ENCODE results near the gene ROPN1.

The ROPN1 gene

DNA sequence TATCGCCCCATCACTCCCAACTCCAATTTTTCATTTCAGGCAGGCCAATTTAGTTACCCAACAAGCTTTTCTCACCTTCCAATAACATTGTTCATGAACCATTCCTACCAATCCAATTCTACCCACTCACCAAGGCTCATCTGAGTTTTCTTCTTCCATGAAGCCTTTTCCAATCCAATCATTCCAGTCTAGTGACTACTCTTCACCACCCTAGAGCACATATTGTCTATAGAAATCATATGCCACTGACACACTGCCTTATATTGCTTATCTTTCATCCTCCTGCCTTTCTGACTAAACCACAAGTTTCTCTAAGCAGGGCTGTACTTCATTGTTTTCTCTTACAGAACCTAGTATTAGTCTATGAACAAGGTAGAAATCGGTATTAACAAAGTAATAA is 42.3 kb downstream of the ROPN1 start:
- no peak for DNase-seq

DNA sequence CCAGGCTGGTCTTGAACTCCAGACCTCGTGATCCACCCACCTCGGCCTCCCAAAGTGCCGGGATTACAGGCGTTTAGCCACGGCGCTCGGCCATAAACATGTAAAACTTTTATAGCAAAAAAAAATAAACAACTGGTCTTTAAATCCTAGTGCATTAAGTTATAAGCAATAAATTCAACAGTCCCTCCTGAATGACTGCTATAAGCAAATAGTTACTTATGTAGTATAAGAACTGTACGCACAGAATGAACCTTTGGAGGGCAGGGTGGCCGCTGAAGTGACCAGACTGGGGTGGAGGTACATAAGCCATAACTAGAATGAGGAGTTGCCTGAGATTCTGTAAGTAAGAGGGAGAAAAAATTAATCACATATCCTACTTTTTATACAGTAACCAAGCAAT is 43.5 kb downstream of the ROPN1 start:
- DNase-seq = no peak

DNA sequence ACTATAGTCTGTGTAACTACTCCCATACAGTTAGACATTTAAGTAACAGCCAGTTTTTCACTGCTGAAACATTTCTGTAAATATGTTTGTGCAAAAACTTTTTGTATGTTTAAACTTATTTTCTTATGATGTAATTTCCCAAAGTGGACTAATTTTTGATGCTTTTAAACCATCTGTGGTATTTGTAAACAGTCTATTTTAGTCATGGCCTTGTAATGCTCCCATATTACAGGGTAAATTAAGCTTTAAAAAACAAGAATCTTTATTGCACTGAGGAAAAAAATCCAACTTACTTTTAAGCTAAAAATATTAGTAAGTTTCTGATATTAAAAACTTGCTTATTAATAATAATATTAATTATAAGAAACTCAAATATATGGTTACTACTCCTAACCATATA is 44.4 kb downstream of the ROPN1 start:
- no peak for DNase-seq

DNA sequence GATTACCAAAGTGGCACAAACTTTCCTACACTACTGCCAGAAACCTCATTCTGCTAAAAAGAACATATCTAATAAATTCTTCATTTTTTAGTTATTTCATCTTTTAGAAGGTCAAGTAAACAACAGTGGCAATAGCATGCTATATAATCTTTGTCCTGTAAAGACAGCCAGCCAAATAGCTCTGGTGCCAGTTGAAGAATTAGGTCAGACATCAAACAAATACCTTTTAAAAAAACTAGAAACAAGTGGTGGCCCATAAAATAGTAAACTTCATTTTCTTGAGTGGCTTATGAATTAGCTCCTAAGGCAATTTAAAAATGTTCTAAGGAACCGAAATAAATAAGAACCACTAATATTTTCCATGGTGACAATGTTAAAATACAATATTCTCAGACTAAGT is 50.4 kb downstream of the ROPN1 start:
- no peak for DNase-seq

DNA sequence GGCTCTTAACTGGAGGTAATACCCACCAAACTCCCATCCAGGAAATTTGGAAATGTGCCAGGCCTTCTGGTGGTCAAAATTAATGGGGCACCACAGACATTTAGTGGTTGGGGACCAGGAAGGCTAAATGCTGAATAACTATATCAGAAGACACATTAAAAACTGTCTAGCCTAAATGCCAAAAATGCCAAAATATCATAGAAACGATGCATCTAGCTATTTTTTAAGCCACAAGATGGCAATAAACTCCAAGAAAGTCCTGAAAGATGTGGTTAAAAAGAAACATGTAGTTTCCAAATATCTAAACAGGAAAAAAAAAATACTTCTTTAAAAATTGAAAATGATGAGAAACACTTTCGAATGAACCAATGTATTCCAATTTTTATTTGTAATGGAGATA is 50.8 kb downstream of the ROPN1 start:
- no peak for DNase-seq

DNA sequence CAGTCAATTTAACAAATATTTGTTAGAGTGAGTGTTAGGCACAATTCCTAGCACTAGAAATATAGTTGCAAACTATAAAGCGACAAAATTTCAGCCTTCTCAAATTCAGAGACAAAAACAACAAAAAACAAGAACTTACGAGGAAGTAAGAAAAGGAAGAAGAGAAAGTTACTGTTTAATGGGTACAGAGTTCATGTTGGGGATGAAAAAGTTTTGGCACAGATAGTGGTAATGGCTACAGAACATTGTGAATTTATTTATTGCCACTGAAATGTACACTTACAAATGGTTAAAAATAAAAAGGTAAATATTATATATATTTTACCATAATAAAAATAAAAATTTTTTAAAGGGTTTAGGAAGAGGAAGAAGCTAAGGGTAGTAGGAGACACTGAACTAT is 52.2 kb downstream of the ROPN1 start:
- DNase-seq = no peak

DNA sequence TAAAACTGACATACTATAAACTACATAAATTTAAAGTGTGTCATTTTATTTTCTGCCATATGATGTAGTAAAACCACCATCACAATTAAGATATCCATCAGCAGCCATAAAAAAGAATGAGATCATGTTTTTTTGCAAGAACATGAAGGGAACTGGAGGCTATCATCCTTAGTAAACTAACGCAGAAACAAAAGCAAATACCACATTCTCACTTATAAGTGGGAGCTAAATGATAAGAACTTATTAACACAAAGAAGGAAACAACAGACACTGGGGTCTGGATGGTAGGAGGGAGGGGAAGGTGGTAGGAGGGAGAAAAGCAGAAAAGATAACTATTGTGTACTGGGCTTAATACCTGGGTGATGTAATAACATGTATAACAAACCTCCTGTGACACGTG is 55.5 kb downstream of the ROPN1 start:
- DNase-seq = no peak

DNA sequence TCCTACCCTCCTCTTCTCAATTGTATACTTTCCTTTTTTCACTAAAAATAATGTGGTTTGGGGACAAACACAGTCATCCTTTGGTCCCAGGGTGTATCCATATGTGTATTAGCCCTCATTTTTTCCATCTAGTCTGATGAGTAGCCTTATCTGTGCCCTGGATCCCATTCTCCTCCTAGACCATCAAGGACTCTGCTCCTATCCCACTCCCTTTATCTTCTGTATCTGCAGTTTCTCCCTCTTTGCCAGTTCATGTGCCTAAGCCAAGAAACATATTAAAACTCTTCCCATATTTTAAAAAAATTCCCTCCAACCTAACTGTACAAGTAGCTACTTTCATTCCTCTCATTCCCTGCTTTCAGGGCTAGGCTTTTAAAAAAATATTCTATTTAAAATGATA is 56.1 kb downstream of the ROPN1 start:
- DNase-seq = no peak

DNA sequence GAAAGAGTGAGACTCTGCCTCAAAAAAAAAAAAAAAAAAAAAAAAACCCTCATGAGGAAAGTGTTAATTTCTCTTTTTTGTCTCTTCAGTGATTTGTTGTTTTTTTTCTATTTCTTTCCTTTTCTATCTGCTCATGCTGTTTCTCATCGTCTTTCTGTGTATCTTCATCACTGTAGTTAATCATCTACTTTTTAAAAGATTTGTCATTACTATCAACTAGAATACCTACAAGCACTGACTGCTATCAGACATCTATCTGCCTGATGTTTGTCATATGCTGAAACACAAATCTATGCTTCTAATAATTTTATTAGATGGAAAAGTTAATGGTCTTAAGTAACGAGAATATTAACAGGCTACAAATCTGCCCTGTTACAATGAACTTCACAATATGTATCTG is 57.7 kb downstream of the ROPN1 start:
- no peak for DNase-seq

DNA sequence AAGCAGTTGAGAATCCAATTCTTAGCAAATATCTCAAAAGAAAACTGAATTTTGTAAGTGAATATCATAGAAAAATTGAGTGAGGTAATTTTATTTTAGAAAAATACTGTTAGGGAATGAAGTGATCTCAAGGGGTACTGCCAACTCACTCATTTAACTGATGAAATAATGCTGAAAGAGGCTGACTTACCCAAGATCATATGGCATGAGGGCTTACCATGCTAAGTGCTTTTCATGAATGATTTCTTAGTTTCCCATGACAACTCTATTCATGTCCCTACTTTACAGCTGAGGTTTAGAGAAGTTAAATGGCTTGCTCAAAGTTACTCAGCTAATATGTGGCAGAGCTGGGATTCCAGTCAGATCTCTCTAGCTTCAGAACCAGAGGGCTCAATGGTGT is 61.5 kb downstream of the ROPN1 start:
- DNase-seq = no peak

DNA sequence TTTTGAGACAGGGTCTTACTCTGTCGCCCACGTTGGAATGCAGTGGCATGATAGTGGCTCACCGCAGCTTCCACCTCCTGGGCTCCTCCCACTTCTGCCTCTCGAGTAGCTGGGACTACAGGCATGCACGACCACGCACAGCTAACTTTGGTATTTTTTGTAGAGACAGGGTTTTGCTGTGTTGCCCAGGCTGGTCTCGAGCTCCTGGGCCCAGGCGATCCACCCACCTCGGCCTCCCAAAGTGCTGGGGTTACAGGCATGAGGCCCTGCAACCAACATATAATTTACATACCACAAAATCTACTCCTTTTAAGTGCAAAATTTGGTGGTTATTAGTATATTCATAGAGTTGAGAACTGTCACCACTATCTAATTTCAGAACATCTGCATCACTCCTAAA is 62.6 kb downstream of the ROPN1 start:
- no peak for DNase-seq

DNA sequence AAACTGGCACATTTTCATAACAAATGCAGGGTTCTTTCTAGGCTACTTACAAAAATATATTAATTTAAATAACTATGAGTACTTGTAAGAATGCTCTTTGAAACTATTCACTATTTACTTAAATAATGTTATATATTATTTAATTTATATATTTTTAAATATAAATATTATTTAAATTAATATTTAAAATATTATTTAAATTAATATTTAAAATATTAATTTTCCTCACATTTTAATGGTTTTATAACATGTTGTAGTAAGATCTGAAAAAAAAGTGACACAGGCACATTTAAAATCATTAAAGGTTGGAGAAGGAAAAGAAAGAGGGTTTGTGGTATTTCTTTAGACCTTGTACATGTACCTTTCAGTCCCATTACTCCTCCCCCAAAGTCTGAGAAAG is 65.5 kb downstream of the ROPN1 start:
- no peak for DNase-seq

DNA sequence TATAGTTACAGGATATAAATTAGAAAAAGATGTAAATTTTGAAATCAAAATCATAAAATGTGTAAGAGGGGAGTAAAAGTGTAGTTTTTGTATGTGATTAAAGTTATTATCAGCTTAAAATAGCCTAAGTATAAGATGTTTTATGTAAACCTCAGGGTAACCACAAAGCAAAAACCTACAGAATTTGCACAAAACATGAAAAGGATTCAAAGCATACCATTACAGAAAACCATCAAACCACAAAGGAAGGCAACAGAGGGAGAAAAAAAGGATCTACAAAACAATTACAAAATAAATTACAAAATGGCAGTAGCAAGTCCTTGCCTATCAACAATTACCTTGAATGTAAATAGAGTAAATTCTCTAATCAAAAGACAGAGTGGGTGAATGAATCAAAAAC is 71.1 kb downstream of the ROPN1 start:
- DNase-seq = no peak

DNA sequence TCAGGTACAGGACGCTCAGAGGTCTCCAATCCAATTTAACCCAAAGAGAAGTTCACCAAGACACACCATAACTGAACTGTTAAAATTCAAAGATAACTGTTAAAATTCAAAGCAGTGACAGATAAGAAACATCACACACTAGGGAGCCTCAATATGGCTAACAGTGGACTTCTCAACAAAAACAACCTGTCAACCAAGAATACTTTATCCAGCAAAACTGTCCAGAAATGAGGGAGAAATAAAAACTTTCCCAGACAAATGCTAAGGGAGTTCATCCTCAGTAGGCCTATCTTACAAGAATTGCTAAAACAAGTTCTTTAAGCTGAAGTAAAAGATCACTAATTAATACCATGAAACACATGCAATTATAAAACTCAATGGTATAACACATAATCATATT is 71.5 kb downstream of the ROPN1 start:
- DNase-seq = no peak

DNA sequence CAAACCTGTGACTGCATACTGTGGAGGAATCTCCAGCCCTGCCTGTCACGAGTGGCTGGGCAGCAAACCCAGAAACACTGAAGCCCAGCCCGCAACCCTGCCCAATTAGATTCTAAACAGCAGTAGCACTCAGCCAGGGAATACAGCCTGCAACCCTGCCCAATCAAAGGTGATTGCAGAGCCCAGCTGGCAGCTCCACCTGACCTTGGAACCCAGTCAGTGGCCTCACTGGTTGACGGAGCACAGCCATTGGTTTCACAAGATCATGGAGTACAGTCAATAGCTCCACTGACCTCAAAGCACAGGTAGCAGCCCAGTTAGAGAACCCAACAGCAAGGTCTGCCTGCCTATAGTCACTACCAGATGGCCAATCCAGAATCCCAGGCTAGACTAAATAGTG is 72.6 kb downstream of the ROPN1 start:
- DNase-seq = no peak

Data from anterior cingulate cortex (tissue), 58 donors.